GM18867 (cell line): ENCODE data around the gene EIF3L.

Source experiments
- ATAC-seq: cut with Tn5 transposase; IDR thresholded peaks from one replicate; pipeline ENCODE4 v1.9.1; 2021; ENCODE audit warnings: mild to moderate bottlenecking, moderate library complexity; ENCODE audit not compliant: unreplicated experiment

EIF3L gene

DNA sequence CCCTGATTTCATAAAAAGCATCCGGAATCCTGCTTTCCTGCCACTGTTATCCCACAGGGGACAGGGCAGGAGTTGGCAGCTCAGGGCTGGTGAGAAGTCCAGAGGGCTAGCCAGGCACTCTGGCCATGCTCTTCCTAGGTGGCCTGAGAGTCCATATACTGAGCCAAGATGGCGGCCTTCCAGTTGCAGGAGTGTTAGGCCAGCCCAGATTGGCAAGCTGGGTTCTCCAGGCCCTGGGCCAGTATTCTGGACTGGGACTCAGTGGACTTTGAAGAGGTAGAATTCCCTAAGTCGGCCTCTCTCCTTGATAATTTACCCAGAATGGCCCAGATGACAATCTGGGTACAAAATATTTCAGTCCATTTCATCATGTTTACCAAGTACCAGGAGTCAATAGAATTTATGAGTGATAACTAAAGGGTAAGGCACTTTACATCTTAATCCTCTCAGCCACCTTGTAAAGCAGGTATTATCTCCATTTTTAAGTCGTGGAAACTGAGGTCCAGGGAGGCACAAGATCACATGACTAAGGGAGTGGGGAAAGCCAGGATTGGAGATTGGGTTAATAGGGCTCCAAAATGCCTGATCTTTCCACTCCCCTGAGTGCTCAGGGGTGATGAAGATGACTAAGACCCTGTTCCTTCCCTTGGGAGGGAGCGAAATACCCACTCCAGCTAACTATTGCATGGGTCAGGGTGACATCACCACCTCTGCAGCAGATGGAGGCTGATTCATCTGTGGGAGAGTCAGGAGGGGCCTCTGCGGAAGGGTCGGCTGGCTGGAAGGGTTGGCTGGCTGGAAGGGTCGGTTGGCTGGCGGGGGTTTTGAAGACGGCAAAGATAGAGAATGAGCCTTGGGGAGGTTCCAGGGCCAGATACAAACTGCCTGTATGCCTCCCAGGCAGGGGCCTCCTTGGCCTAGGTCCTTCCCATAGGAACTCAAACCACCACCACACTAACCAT lies 55.6 kb downstream of the EIF3L start:
- ATAC-seq = no peak

DNA sequence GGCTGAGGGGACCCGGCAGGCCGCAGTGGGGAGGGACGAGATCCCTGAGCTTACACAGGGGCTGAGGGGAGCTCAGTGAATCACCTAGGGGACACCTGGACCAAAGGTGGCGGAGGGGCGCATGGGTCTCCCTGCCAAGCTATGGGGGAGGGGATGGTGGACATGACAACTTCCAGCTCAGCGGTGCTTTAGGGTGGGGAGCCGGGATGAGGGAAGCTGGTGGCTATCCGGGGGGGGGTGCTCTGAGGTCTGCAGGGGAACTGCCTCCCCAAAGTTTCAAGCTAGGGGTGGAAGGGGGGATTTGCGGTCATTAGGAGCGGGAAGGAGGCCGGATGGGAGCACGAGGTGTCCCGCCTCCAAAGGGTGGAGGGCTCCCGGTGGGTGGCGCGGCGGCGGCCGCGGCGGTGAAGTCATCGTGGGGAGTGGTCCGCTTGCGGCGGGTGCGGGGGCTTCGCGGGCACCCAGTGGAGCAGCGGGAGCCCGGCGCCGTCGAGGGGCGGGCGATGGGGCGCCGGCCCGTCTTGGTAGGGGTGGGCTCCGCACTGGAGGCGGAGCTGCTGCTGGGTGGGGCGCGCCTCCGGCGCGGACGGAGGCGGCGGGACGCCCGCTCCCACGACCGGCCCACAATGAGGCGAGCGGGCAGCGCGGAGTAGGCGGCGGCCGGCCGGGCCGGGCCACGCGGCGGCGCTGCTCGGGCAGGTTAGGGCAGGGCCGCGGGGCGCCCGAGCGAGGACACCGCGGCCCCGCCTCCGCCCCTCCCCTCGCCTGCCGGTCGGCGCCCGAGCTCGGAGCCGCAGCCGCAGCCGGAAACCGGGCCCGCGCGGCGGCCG lies 56.5 kb downstream of the EIF3L start, which contains the start of gene MICALL1:
TSS of gene MICALL1 (plus strand) at position 764 of the 830 bp plus-strand sequence. CDS start 126 bp downstream, outside the sequence.
- peak; percentile 76 for ATAC-seq

DNA sequence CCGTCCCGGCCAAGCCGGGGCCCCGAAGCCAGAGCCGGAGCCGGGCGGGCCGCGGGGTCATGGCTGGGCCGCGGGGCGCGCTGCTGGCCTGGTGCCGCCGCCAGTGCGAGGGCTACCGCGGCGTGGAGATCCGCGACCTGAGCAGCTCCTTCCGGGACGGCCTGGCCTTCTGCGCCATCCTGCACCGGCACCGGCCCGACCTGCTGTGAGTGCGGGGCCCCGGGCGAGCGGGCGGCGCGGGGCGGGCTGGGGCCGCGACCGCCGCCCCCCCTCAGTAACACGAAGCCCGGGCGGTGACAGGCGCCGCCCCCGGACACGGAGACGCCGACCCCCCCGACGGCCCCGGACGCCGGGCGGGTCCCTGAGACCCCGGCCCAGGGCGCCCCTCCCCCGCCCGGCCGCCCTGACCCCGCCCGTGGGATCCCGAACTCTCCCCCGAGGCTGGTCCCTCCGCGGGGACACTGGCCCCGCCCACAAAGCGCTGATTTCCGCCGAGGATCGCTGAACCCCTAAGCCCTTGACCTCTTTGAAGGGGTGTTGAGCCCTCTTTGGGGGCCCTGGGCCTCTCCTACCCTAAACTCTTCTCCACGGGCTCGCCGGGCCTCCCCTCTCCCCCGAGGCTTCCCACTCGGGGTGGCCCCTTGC lies 57.3 kb downstream of the EIF3L start:
- peak; percentile 33 for ATAC-seq

GRCh38 chr22:37907036-37907954 lies 58.1 kb downstream of the EIF3L start:
- no peak for ATAC-seq

DNA sequence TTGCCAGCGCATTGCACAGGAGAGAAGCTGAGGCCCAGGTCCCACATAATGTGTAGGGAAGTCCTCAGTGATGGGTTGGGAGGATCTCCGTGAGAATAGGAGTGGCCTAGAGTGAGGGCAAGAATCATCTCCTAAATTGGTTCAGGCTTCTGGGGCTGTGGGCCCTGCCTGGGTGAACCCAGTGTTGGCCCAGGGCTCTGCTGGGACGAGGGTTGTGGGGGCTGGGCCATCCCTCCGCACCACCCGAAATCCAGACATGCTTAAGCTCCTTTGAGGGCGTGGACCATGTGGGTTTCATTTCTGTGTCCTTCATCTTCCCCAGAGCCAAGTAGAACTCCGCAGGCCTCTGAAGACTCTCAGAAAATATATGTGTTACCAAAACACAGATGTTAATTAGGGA lies 60.5 kb downstream of the EIF3L start:
- no peak for ATAC-seq

DNA sequence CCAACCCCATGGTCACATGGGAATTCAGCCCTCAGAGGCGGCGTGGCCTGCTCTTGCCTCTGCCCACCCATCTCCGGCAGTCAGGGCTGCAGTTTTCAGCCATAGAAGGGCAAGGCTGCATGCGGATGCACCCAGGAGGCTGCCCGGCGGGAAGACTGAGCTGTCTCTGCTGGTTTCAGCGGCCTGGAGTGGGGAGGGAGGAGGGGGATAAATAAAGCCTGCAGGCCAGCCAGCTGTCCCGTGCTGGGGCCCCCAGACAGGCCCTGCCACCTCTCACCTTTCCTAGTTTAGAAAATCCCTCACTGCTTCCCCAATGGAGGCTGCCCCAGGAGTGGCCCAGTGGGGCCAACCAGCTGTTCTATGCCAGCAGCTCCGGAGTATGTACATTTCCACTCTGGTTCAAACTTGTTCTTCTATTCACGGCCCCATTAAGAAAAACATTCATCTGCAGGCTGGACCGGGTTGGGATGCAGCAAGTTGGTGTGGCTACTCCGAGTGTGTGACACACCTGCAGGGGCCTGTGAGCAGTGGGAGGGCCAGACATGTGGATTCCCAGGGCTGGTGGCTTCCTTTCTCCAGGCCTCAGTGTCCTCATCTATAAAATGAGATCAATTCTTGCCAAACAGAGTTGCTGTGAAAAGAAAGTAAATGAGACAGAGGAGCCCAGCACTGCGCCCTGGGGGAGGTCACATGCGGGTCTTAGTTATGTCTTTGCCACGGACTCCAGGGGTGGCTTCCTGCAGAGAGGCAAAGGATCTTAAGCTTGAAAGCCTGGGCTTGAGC lies 61.9 kb downstream of the EIF3L start:
- no peak for ATAC-seq

GRCh38 chr22:37911697-37912096 lies 62.5 kb downstream of the EIF3L start:
- no peak for ATAC-seq

GRCh38 chr22:37912171-37912570 lies 63.0 kb downstream of the EIF3L start:
- ATAC-seq = no peak

DNA sequence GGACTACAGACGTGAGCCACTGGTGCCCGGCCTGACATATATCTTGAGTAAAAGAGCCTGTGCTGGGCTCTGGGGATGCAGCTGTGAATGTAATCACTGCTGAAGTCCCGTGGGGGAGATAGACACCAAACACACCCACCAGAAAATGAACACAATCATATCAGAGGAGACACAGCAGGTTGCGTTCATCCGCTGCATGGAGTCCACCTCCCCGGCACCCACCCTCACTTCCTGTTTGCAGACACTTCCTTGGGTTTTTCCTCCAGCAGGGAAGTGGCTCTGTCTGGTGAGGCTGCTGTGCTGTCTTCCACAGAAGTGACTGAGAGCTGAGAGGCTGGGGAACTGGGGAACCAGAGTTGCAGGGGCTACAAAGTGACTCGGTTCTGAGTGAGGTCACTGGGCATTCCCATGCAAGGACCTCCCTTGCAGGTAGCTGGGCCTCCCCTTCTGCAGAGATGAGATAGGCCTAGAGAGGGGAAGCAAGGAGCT lies 64.1 kb downstream of the EIF3L start:
- no peak for ATAC-seq

DNA sequence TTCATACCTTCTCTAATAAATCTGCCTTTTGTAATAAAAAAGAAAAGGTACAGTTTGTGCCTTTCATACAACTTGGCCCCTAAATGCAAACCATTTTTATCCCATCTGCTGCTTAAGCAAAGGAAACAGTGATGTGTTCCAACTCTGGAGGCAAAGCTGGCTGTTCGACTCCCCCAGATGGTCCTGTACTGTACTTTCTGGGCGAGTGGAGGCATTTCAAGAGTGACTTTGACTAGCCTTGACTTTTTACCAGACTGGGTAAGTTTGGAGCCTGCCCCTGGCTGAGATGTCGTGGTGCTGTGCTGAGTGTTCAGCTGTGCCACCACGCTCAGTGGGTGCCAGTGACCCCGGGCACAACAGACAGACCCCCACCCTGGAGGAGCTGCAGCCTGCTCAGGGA lies 67.1 kb downstream of the EIF3L start:
- no peak for ATAC-seq

DNA sequence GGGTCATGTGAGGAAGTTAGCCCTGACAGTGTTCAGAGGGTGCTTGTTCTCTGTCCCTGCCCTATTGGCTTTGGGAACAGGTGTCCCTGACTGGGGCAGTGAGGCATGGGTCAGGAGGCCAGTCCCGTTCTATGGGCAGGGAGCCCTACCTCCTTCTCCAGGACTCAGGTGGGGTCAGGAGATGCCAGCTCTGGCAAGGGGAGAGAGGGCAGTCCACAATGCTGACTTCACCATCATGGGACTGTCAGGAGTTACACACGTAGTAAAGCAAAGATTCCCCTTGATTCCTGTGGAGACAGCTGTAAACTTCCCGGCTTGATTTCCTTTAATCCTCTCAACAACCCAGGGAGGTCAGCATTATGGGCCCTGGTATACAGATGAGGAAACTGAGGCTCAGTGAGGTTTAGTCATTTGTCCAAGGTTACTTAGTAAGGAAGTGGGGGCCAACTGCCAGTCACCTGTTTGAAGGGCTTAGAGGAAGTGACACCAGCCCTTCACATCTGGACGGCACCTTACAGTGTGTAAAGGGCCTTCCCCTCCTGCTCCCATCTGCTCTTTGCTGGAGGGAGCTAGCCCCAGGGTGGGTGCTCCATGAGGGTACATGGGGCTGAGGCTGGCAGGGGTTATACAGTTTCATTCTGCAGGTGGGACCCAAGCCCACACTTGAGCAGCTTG lies 68.8 kb downstream of the EIF3L start:
- ATAC-seq = no peak

DNA sequence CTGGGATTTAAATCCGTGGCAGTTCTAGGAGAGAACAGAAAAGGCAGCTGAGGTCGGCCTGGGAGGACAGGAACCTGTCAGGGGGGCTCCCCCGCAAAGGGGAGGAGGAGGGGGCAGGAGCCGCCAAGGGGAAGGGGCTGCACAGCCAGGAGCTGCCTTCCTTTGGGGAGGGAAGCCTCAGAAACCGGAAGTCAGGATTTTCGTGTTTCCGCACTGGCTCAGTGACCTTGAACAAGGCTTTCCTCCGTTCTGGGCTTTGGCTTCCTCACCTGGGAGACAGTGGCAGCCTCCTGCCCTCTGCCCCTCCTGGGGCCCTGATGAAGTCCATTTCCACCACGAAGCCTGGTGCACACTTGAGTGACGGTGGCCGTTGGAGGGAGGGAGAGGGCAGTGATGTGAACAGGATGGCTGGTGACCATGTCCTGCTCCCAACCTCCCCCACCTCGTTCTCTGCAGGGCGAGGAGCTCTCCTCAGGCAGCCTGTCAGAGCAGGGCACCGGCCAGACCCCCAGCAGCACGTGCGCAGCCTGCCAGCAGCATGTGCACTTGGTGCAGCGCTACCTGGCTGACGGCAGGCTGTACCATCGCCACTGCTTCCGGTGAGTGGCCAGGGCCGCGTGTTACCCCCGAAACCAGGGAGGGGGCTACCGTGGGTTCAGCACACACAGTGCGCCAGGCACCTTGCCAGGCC lies 69.5 kb downstream of the EIF3L start:
- no peak for ATAC-seq

DNA sequence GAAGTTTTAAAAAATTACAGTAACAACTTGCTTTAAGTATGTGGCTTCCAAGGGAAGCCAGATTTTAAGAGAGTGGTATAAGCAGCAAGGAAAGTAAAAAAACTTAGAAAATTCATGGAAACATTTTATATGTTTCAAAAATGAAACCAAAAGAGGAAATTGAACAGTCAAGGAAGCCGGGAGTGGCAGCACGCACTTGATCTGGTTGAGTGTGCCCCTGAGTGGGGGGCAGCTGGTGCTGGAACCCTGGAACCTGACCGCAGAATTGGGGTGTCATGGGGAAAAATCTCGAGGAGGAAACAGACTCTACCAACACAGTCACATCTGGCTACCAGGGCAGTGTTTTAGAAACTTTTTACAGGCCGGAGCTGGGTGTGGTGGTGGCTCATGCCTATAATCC lies 70.9 kb downstream of the EIF3L start:
- no peak for ATAC-seq

GRCh38 chr22:37922191-37922590 lies 73.0 kb downstream of the EIF3L start:
- no peak for ATAC-seq

DNA sequence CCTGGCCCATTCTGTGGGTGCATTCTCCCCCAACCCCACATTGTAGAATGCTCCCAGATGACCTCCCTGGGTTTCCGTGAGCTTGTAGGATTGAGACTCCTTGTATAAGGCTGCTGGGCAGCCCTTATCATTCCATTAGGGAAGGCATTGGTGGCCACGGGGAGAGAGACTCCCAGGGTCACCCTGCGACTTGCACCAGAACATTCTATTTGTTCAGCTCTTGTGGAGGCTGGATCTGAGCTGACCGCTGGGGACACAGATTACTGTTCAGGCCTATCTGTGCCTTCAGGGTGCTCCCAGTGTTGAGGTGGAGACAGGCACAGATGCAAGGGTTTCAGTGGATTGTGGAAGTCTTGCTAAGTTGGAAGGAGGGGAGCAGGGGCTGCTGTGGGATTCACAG lies 74.7 kb downstream of the EIF3L start:
- ATAC-seq = no peak

- no peak for ATAC-seq
Measured at GRCh38 chr22:37924386-37925065, 75.3 kb downstream of the EIF3L start.

GRCh38 chr22:37925330-37925729 lies 76.1 kb downstream of the EIF3L start:
- no peak for ATAC-seq
